ENCODE measurements around the gene TMEM181. TPM values are rescaled to one million over a fixed set of nuclear protein-coding genes. Genes with fewer than 3 reads are reported as not detected.

The TMEM181 gene
- total and polyA plus RNA-seq, 2 donors (not counting 1 experiment from before 2014, with no cell fraction given) = 2.8 to 9.3 TPM

GRCh38 chr6:158619922-158620801 lies 60.3 kb downstream of the TMEM181 start:
- H3K9me3 Mint-ChIP-seq (ENCODE audit: insufficient read depth) = no peaks in the 10 kb centered on the region
- no peak overlapping the region for H3K4me3 Mint-ChIP-seq
- 98% methylated on average over 17 of the region's 17 CpGs for WGBS (ENCODE audit: insufficient coverage)

More at GRCh38 chr6:158619922-158620801, 60.3 kb downstream of the TMEM181 start:
- H3K27me3 Mint-ChIP-seq = no peaks in the 10 kb centered on the region
- Histone ChIP-seq H4K20me1 (ENCODE audit: control insufficient read depth, insufficient read depth, low read length, poor library complexity, severe bottlenecking) (no peaks in the 10 kb centered on the region), H3K4me3 (ENCODE audit: control extremely low read depth in 1 of 5, extremely low read depth in 1 of 5, insufficient read depth in 1 of 5, low read depth in 2 of 5, low read length in 4 of 5) (no peak overlapping the region), H2AFZ (ENCODE audit: insufficient read depth, low read depth, low read length, poor library complexity, severe bottlenecking) (no peak overlapping the region), H3K79me2 (ENCODE audit: control insufficient read depth, insufficient read depth, low read length) (no peaks in the 10 kb centered on the region), H3K27ac (ENCODE audit: low read length in 2 of 2) (no peak overlapping the region), H3K27me3 (replicated peaks in 1 of 4; ENCODE audit: control extremely low read depth in 1 of 4, control insufficient read depth in 3 of 4, insufficient read depth in 4 of 4, low read length in 3 of 4) (no peaks in the 10 kb centered on the region), H3K4me2 (replicated peaks; ENCODE audit: low read depth, low read length, poor library complexity, severe bottlenecking) (no peak overlapping the region), H3K4me1 (ENCODE audit: control insufficient read depth in 2 of 2, insufficient read depth in 2 of 2, low read length in 2 of 2) (no peaks in the 10 kb centered on the region), H3K36me3 (replicated peaks in 1 of 2; ENCODE audit: control extremely low read depth in 1 of 2, control insufficient read depth in 1 of 2, extremely low read depth in 1 of 2, insufficient read depth in 2 of 2, low read length in 1 of 2) (peaks cover 0 to 28% of the 10 kb centered on the region in 2 experiments), H3K9me3 (ENCODE audit: control extremely low read depth in 1 of 3, control insufficient read depth in 2 of 3, insufficient read depth in 1 of 3, low read length in 2 of 3) (no peaks in the 10 kb centered on the region), H3K9ac (ENCODE audit: low read length) (no peak overlapping the region)
- intact Hi-C loops (cut with micrococcal nuclease) = no loop called here
- ChIA-PET CTCF (no interaction called here), POLR2A (no interaction called here)
- no peaks in the 10 kb centered on the region for H3K4me1 Mint-ChIP-seq
- DNase-seq (no peak), ATAC-seq (ENCODE audit: low read depth) (no peak)
- H3K27ac Mint-ChIP-seq = no peak overlapping the region
- TF ChIP-seq CTCF (IDR thresholded peaks at IDR 0.05) = no peak
- TF ChIP-seq EZH2 (IDR thresholded peaks at IDR 0.05; ENCODE audit: borderline replicate concordance, insufficient read depth, low read depth, low read length, poor library complexity, severe bottlenecking) = no peak
